Right forelimb (tissue), 1 donor: Measurements from ENCODE around the gene PRDM16.

ENCODE experiments used
- DNase-seq: peaks from one replicate; pipeline ENCODE4 v3.0.0-alpha.2; 2018

PRDM16 gene

GRCh38 chr1:3457910-3458883 lies 389.2 kb downstream of the PRDM16 start:
- no peak for DNase-seq

GRCh38 chr1:3459051-3459908 lies 390.3 kb downstream of the PRDM16 start:
- no peak for DNase-seq

GRCh38 chr1:3459940-3460671 lies 391.1 kb downstream of the PRDM16 start:
- no peak for DNase-seq

DNA sequence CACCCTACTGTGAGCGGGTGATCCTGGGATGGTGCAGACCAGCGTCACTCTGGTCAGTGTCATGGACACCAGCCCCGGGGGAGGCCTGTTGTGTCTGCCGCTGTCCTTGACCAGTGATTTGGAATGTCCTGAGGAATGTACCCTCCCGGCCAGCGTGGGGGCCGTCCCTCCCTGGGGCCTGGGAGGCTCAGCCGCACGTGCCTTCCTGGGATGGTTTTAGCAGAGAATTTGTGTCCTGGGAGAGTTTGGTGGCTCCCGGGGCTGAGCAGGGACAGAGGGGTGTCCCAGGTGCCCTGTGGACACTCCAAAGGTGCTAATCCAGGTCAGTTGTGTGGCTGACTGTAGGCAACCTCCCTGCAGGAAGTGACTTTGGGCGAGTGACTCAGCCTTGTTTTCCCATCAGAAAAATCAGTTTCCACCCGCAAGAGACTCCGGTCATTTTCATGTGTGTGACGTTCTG lies 391.7 kb downstream of the PRDM16 start:
- no peak for DNase-seq

DNA sequence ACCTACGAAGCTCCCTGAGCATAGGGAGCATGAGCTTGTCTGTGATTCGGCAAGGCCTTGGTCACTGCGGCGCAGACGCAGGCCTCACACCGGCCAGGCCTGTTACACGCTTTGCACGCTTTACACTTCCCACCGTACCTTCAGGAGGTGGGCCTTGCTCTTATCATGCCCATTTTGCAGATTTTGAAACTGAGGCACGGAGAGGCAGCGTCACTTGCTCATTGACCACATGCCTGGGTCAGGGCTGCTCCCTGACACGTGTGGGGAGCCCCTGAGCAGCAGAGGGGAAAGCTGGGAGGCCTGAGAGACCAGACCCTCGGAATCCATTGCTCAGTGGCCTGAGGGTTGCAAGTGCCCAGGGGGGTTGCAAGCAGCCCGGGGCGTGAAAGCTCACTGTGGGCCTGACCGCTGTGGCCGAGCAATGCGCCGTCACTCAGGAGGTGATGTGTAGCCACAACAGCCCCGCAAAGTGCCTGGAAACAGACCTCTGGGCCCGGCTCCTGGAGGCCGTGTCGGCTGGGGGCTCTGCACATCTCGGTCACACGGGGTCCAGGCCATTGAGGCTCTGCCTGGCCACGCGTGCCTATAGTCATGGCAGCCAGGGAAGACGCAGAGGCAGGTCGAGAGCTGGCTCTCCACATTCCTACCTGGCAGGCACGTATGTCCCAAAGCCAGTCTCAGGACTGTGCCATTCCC lies 392.4 kb downstream of the PRDM16 start:
- DNase-seq, result no peak

GRCh38 chr1:3461934-3462275 lies 392.9 kb downstream of the PRDM16 start:
- no peak for DNase-seq

DNA sequence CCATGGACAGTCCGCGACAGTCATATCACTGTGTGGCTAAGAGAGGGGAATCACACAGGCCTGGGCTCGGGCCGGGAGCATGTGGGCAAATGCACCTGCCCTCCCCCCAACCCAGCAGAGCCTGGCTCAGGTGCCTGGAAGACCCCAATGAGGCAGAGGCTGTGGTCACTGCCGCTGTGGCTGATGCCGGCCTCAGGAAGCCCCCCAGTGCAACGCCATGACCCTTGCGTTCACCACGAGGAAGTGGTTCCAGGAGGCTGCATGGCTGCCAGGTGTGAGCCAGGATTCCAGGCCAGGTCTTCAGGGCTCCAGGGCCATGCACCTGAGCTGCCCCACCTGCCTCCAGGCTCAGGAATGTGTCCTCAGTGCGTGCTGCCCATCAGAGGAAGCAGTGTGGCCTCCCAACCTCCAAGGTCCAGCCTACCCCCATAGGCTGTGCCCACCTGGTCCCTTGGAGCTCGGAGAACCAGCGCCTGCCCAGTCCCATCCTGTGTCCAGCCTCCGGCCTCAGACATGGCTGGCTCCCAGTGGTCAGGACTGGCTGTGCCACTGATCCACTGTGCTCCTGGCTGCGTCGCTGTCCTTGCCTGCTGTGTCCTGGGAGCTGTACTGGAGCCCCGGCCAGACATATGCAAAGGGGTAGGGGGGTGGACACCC lies 393.5 kb downstream of the PRDM16 start:
- no peak for DNase-seq

DNA sequence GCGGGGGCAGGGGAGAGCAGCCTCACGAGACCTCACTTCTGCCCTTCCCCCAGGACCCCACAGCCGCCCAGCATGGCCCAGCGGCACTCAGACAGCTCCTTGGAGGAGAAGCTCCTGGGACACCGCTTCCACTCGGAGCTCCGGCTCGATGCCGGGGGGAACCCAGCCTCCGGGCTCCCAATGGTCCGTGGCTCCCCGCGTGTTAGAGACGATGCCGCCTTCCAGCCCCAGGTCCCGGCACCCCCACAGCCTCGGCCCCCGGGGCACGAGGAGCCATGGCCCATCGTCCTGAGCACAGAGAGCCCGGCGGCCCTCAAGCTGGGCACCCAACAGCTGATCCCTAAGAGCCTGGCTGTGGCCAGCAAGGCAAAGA lies 394.0 kb downstream of the PRDM16 start:
- no peak for DNase-seq

DNA sequence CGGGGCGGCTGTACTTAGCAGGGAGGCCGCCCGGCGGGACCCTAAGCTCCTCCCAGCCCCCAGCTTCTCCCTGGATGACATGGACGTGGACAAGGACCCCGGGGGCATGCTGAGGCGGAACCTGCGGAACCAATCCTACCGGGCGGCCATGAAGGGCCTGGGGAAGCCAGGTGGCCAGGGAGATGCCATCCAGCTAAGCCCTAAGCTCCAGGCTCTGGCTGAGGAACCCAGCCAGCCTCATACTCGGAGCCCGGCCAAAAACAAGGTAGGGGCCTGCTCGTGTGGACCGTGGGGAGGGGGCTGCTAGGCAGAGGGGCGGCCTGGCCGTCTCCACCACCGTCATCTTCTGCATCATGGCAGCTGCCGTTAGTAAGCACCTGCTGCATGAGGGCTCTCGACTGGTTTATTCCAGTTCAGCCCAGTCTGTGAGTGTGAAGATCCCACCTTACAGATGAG lies 394.4 kb downstream of the PRDM16 start:
- DNase-seq, result no peak

DNA sequence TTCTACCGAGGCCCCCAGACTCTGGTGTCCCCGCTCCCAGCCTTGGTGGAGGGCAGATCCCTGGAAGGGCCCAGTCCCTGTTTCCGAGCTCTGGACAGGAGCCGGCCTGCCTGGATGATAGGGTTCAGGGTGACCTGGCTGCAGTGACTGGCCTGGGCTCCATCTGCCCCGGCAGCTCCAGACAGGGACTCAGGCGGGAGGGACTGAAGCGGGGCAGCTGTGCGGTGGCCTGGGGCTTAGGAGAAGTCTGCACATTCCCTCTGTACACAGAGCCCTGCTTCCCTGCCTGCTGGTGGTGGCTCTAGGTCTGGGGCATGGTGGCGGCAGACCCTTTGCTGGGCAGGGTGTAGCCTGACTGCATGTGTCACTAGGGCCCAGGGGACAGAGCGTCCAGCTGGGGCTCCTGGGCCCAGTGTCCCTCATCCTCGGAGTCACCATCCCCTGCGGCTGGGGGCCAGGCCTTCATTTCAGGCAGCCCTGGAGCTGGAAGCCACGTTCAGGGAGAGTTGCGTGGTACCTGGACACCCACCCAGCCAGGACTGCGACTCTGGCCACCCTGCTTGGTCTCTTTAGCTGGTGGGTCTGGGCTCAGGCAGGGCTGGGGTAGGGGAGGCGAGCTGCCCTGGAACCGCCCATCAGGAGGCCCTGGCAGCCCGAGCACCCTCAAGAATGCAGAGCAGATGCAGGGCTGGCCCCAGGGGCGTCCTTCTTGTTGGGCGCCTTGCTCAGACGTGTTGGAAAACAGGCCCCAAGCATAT lies 395.1 kb downstream of the PRDM16 start:
- DNase-seq, result no peak

DNA sequence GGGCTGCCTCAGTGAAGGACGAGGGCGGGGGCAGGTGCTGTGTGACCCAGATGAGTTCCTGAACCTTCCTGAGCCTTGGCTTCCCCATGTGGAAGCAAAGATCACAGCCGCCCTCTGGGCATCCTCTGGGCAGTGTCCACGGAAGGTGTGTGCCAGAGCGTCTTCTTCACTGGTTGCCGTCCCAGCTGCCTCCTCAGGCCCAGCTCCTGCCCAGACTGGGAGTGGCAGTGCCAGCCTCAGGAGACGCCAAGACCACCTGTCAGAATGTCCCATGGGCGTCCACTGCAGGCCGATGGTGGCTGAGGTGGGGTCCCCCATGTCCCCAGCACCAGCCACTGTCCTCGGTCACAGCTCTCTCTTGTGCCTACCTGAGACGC lies 395.6 kb downstream of the PRDM16 start:
- DNase-seq, result no peak

DNA sequence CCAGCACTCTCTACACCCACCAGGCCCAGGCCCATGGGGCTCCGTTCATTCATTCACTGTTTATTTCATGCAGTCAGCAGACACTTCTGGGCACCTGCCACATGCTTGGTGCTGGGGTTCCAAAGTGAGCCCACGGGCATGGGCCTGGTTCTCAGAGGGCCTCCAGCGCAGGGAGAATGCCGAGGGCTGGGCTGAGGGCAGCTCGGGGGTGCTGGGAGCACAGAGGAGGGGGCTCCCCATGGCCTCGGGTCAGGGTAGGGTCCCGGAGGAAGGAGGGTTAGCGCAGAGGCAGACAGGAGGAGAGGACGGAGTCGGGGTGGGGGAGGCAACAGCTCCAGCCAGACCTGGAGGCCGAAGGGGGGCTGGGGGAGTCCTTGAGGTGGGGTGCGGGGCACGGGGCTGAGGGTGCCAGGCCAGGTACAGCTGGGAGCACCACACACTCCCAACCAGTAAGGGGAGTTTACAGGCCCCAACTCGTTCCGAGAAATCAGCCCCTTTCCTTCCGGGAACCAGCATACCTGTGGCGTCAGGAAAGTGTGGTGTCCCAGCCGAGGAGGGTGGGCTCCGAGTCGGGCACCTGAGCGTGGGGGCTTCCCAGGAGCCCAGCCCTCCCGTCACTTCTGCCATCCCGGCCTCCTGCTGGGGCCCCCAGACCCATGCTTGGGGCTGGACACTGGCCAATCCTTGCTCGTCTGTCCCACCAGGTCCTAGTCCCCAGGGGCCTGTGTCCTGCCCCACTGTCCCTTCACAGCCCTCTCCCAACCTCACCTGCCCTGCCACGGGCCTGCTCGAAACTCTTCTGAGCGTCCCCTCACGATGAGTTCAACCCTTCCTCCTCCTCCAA lies 396.3 kb downstream of the PRDM16 start:
- DNase-seq, result no peak

GRCh38 chr1:3465935-3466321 lies 396.9 kb downstream of the PRDM16 start:
- no peak for DNase-seq

- DNase-seq, result no peak
Measured at GRCh38 chr1:3466366-3467075, 397.5 kb downstream of the PRDM16 start.

DNA sequence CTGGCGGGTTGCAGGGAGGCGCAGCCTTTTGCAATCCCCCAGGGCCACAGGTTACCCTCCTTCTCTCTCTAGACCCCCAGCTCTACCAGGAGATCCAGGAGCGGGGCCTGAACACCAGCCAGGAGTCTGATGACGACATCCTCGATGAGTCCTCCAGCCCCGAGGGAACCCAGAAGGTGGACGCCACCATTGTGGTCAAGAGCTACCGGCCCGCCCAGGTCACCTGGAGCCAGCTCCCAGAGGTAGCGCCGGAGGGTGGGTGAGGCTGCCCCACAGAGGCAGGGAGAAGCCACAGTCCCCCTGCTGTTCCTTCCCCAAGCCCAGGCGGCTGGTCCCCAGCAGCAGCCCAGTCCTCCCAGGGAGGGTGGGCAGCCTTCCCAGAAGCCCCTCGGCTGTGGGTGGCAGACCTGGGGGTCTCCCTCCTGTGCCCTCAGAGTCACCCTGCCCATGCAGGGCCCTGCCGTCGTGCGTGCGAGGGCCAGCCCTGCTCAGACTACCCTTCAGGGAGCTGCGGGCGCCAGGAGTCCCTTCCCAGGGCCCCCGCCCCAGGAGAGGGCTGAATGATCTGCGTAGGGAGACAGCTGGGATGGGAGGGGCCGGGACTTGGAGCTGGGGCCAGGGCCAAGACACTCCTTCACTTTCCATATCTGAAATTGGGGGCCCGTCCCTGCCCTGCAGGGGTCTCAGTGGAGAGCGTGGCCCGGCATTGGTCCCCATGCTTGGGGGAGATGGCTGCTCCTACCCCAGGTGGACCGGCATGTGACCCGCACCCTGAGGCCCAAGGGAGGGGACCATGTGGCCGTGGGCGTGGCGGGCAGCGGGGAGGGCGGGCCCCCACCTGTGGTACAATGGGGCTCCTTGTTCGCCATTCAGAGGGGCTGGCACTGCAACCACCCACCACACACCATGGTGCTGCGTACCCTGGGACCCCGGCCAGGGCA lies 398.4 kb downstream of the PRDM16 start:
- no peak for DNase-seq

GRCh38 chr1:3468236-3469103 lies 399.5 kb downstream of the PRDM16 start:
- no peak for DNase-seq
